OCI-LY3 (cell line): ENCODE results near the gene LEAP2.

ENCODE experiments used
- H2AFZ ChIP-seq: fragments of 200-600, 300-600 bp; shearing (Covaris generic); 2 replicates; pipeline ENCODE4 v1.6.0; 2014; ENCODE audit warnings: antibody characterized with exemption, low read depth, low read length
- H3K27ac ChIP-seq: fragments of 200-600, 300-600 bp; sonication (generic); 2 replicates; pipeline ENCODE4 v1.5.1; 2014; ENCODE audit warnings: mild to moderate bottlenecking, low read length, moderate library complexity, mixed read lengths
- H3K27me3 ChIP-seq: fragments of 200-600, 300-600 bp; sonication (generic); 2 replicates; pipeline ENCODE4 v1.6.1; 2014; ENCODE audit warnings: low read depth, low read length, mixed read lengths
- H3K36me3 ChIP-seq: fragments of 200-600, 300-600 bp; sonication (generic); replicated peaks from 2 replicates; pipeline ENCODE3; 2014; ENCODE audit warnings: low read depth, low read length, mixed read lengths
- H3K4me1 ChIP-seq: fragments of 300-600, 200-600 bp; sonication (generic); 2 replicates; pipeline ENCODE4 v1.6.1; 2014; ENCODE audit warnings: low read length, mixed read lengths
- H3K4me2 ChIP-seq: fragments of 200-600, 300-600 bp; sonication (generic); 2 replicates; pipeline ENCODE4 v1.6.1; 2014; ENCODE audit warnings: low read length, mixed read lengths
- H3K4me3 ChIP-seq: fragments of 300-600, 200-600 bp; sonication (generic); 2 replicates; pipeline ENCODE4 v1.5.1; 2014; ENCODE audit warnings: antibody characterized with exemption, mild to moderate bottlenecking, low read length, moderate library complexity
- H3K79me2 ChIP-seq: fragments of 300-600, 200-600 bp; shearing (Covaris generic); 2 replicates; pipeline ENCODE4 v1.6.1; 2014; ENCODE audit warnings: mild to moderate bottlenecking, low read length, mixed read lengths
- H3K9ac ChIP-seq: fragments of 300-600, 200-600 bp; shearing (Covaris generic); 2 replicates; pipeline ENCODE4 v1.6.0; 2014; ENCODE audit warnings: mild to moderate bottlenecking, low read length, moderate library complexity
- H3K9me3 ChIP-seq: fragments of 200-600, 300-600 bp; shearing (Covaris generic); 2 replicates; pipeline ENCODE4 v1.6.1; 2014; ENCODE audit warnings: low read length, mixed read lengths; ENCODE audit not compliant: insufficient read depth
- H4K20me1 ChIP-seq: fragments of 200-600, 300-600 bp; sonication (generic); 2 replicates; pipeline ENCODE4 v1.6.1; 2016; ENCODE audit warnings: low read length, mixed read lengths; ENCODE audit not compliant: insufficient read depth
- CTCF ChIP-seq: fragments of 200-600, 300-600 bp; sonication (generic); IDR thresholded peaks from 2 replicates; pipeline ENCODE4 v1.5.1; 2014; ENCODE audit warnings: antibody characterized with exemption, low read length, low read depth
- EZH2phosphoT487 ChIP-seq: fragments of 200-600 bp; shearing (Covaris generic); IDR thresholded peaks from 2 replicates; pipeline ENCODE4 v1.6.1; 2018; ENCODE audit warnings: antibody characterized with exemption, mixed run types, low read depth

LEAP2 gene

GRCh38 chr5:132884548-132884947, 11.1 kb downstream of the LEAP2 start:
- Histone ChIP-seq H3K27ac (no peak overlapping the region), H2AFZ (no peak overlapping the region), H3K79me2 (no peaks in the 10 kb centered on the region), H3K36me3 (peaks cover 25% of the 10 kb centered on the region), H3K9ac (no peak overlapping the region), H3K4me3 (no peak overlapping the region), H3K9me3 (no peaks in the 10 kb centered on the region), H4K20me1 (no peaks in the 10 kb centered on the region), H3K4me2 (no peak overlapping the region), H3K27me3 (no peaks in the 10 kb centered on the region), H3K4me1 (peaks cover 8% of the 10 kb centered on the region)
- TF ChIP-seq EZH2phosphoT487 = no peak
- TF ChIP-seq CTCF = no peak

GRCh38 chr5:132886064-132886823, 12.8 kb downstream of the LEAP2 start:
- Histone ChIP-seq H3K9ac (no peak overlapping the region), H3K4me3 (no peak overlapping the region), H4K20me1 (no peaks in the 10 kb centered on the region), H3K79me2 (no peaks in the 10 kb centered on the region), H2AFZ (no peak overlapping the region), H3K4me1 (peaks cover 8% of the 10 kb centered on the region), H3K4me2 (no peak overlapping the region), H3K36me3 (peaks cover 18% of the 10 kb centered on the region), H3K27ac (no peak overlapping the region), H3K9me3 (no peaks in the 10 kb centered on the region), H3K27me3 (no peaks in the 10 kb centered on the region)
- no peak for TF ChIP-seq EZH2phosphoT487
- TF ChIP-seq CTCF = no peak

GRCh38 chr5:132887283-132887682, 13.8 kb downstream of the LEAP2 start:
- Histone ChIP-seq H2AFZ (no peak overlapping the region), H3K4me3 (no peak overlapping the region), H3K27me3 (no peaks in the 10 kb centered on the region), H4K20me1 (no peaks in the 10 kb centered on the region), H3K27ac (no peak overlapping the region), H3K79me2 (no peaks in the 10 kb centered on the region), H3K4me2 (no peak overlapping the region), H3K36me3 (peaks cover 16% of the 10 kb centered on the region), H3K9me3 (no peaks in the 10 kb centered on the region), H3K9ac (no peak overlapping the region), H3K4me1 (peaks cover 8% of the 10 kb centered on the region)
- TF ChIP-seq CTCF = no peak
- no peak for TF ChIP-seq EZH2phosphoT487

- TF ChIP-seq CTCF = no peak
- TF ChIP-seq EZH2phosphoT487 = no peak
Measured at GRCh38 chr5:132889501-132889900, 16.0 kb downstream of the LEAP2 start.

More at GRCh38 chr5:132889501-132889900, 16.0 kb downstream of the LEAP2 start:
- peaks cover 8% of the 10 kb centered on the region for H3K4me1 ChIP-seq
- no peaks in the 10 kb centered on the region for H4K20me1 ChIP-seq
- no peak overlapping the region for H3K4me2 ChIP-seq
- H2AFZ ChIP-seq = no peak overlapping the region
- no peak overlapping the region for H3K27ac ChIP-seq
- H3K4me3 ChIP-seq = no peak overlapping the region
- no peaks in the 10 kb centered on the region for H3K9me3 ChIP-seq
- peaks cover 19% of the 10 kb centered on the region for H3K36me3 ChIP-seq
- H3K27me3 ChIP-seq = no peaks in the 10 kb centered on the region
- H3K79me2 ChIP-seq = no peaks in the 10 kb centered on the region
- no peak overlapping the region for H3K9ac ChIP-seq
